ENCODE results near the gene MEN1. TPM values are rescaled to one million over a fixed set of nuclear protein-coding genes. Genes with fewer than 3 reads are reported as not detected.

The MEN1 gene
- total and polyA plus RNA-seq, 9 of the 15 experiments (the other 6 are each of a cell fraction or from before 2014, with no cell fraction given) = 3.4 to 57.2 (median 19.3) TPM

GRCh38 chr11:64854534-64855502, 44.5 kb upstream of the MEN1 start (continued):
- peak in 1 of 2 experiments; percentile 90; a peak in 2 of 4 replicates for TF ChIP-seq ZNF318 (IDR thresholded peaks at IDR 0.05; ENCODE audit: borderline replicate concordance in 1 of 2, low read depth in 1 of 2)
- TF ChIP-seq HNRNPLL (IDR thresholded peaks at IDR 0.05; ENCODE audit: low read depth, low read length, poor library complexity, severe bottlenecking) = no peak
- TF ChIP-seq TAL1 (IDR thresholded peaks at IDR 0.05) = peak; percentile 42
- 0 out of 2 replicates have a peak, but pooled peaks have one; percentile 53 for TF ChIP-seq DNMT1 (IDR thresholded peaks at IDR 0.05)
- TF ChIP-seq RBFOX2 (IDR thresholded peaks at IDR 0.05; ENCODE audit: low read depth, low read length) = peak; percentile 51
- TF ChIP-seq FOXJ3 (CRISPR knock-in tag; IDR thresholded peaks at IDR 0.05) = no peak
- TF ChIP-seq RBM25 (IDR thresholded peaks at IDR 0.05; ENCODE audit: low read depth, low read length, severe bottlenecking) = no peak
- no peak for TF ChIP-seq ZBTB43 (CRISPR knock-in tag; IDR thresholded peaks at IDR 0.05)
- TF ChIP-seq ZNF75A (CRISPR knock-in tag; IDR thresholded peaks at IDR 0.05) = no peak
- peak; percentile 97 for TF ChIP-seq ETV5 (CRISPR knock-in tag; IDR thresholded peaks at IDR 0.05; ENCODE audit: low read depth)
- peak; percentile 65 for TF ChIP-seq ETV1 (tag; conservative IDR thresholded peaks at IDR 0.05; ENCODE audit: low read depth)
- TF ChIP-seq RFX5 (IDR thresholded peaks at IDR 0.05; ENCODE audit: low read depth, low read length) = no peak
- TF ChIP-seq POLR3G (IDR thresholded peaks at IDR 0.05; ENCODE audit: extremely low read depth, insufficient read length, insufficient replicate concordance) = no peak
- TF ChIP-seq, protein P1, sequence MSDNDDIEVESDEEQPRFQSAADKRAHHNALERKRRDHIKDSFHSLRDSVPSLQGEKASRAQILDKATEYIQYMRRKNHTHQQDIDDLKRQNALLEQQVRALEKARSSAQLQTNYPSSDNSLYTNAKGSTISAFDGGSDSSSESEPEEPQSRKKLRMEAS (CRISPR knock-in tag; IDR thresholded peaks at IDR 0.05) = peak; percentile 33; the same call in 1 of the 2 replicates
- 0 out of 4 replicates have a peak, but pooled peaks of 1 of the 2 experiments have one; percentile 44 for TF ChIP-seq TBL1XR1 (IDR thresholded peaks at IDR 0.05; ENCODE audit: low read length in 2 of 2)
- TF ChIP-seq ILK (tag; IDR thresholded peaks at IDR 0.05; ENCODE audit: borderline replicate concordance, low read depth) = no peak
